ENCODE measurements around the gene MET. TPM values are rescaled to one million over a fixed set of nuclear protein-coding genes. Genes with fewer than 3 reads are reported as not detected.
A peak's percentile ranks its signal among the peaks of the same experiment; 100 is the strongest.
"Not testable (repeated sequence)": the region's sequence is repeated elsewhere in the genome, so short reads cannot be mapped to it uniquely, and the experiment has no call there.

Gene MET
- total RNA-seq, 2 donors from 2014 or later, result 15.8 to 18.6 TPM

- H3K9me3 ChIP-seq, result no peaks in the 10 kb centered on the region
- TF ChIP-seq CTCF (IDR thresholded peaks at IDR 0.05), result no peak
- peak overlapping the region in 1 of 2 donors; percentile 44 for H3K27ac ChIP-seq
- ATAC-seq (ENCODE audit: insufficient number of reproducible peaks, low FRiP score, low read depth) (no peak), DNase-seq (ENCODE audit: low spot score) (no peak)
- no peak overlapping the region for H3K4me3 ChIP-seq
- H3K4me1 ChIP-seq (ENCODE audit: control insufficient read depth in 1 of 2, low read depth in 2 of 2), result peaks cover 5 to 12% of the 10 kb centered on the region in 2 donors
- H3K27me3 ChIP-seq (replicated peaks; ENCODE audit: insufficient read depth), result no peaks in the 10 kb centered on the region
- no peaks in the 10 kb centered on the region for H3K36me3 ChIP-seq
These were observed 19.2 kb upstream of the MET start for GRCh38 chr7:116652793-116653192.

- no peak for DNase-seq (ENCODE audit: low spot score)
- Histone ChIP-seq H3K36me3 (no peaks in the 10 kb centered on the region), H3K4me1 (ENCODE audit: control insufficient read depth in 1 of 2, low read depth in 2 of 2) (peaks cover 5 to 12% of the 10 kb centered on the region in 2 donors), H3K9me3 (no peaks in the 10 kb centered on the region), H3K27me3 (replicated peaks; ENCODE audit: insufficient read depth) (no peaks in the 10 kb centered on the region), H3K4me3 (no peak overlapping the region), H3K27ac (peak overlapping the region in 1 of 2 donors; percentile 44)
- TF ChIP-seq CTCF (IDR thresholded peaks at IDR 0.05), result no peak
- peak; percentile 88 for ATAC-seq (ENCODE audit: insufficient number of reproducible peaks, low FRiP score, low read depth)
These were observed 18.8 kb upstream of the MET start for GRCh38 chr7:116653204-116653603.

- Histone ChIP-seq H3K27me3 (replicated peaks; ENCODE audit: insufficient read depth) (no peaks in the 10 kb centered on the region), H3K4me3 (no peak overlapping the region), H3K4me1 (ENCODE audit: control insufficient read depth in 1 of 2, low read depth in 2 of 2) (peaks cover 5 to 12% of the 10 kb centered on the region in 2 donors), H3K36me3 (no peaks in the 10 kb centered on the region), H3K27ac (no peak overlapping the region), H3K9me3 (no peaks in the 10 kb centered on the region)
- ATAC-seq (ENCODE audit: insufficient number of reproducible peaks, low FRiP score, low read depth) (no peak), DNase-seq (ENCODE audit: low spot score) (no peak)
- no peak for TF ChIP-seq CTCF (IDR thresholded peaks at IDR 0.05)
These were observed 18.4 kb upstream of the MET start for GRCh38 chr7:116653646-116654045.

GRCh38 chr7:116659248-116659647, 12.7 kb upstream of the MET start:
- DNase-seq (ENCODE audit: low spot score); H3K27ac ChIP-seq; H3K9me3 ChIP-seq; H3K4me1 ChIP-seq (ENCODE audit: control insufficient read depth in 1 of 2, low read depth in 2 of 2); ATAC-seq (ENCODE audit: insufficient number of reproducible peaks, low FRiP score, low read depth); H3K4me3 ChIP-seq; H3K27me3 ChIP-seq (replicated peaks; ENCODE audit: insufficient read depth); H3K36me3 ChIP-seq: not testable (repeated sequence)

GRCh38 chr7:116661865-116662264, 10.1 kb upstream of the MET start:
- no peak for TF ChIP-seq CTCF (IDR thresholded peaks at IDR 0.05)
- Histone ChIP-seq H3K27me3 (replicated peaks; ENCODE audit: insufficient read depth) (no peaks in the 10 kb centered on the region), H3K4me1 (ENCODE audit: control insufficient read depth in 1 of 2, low read depth in 2 of 2) (no peaks in the 10 kb centered on the region), H3K4me3 (no peak overlapping the region), H3K9me3 (no peaks in the 10 kb centered on the region), H3K27ac (no peak overlapping the region), H3K36me3 (no peaks in the 10 kb centered on the region)
- DNase-seq (ENCODE audit: low spot score), result no peak
- ATAC-seq (ENCODE audit: insufficient number of reproducible peaks, low FRiP score, low read depth), result peak; percentile 27

- no peaks in the 10 kb centered on the region for H3K9me3 ChIP-seq
- no peak overlapping the region for H3K4me3 ChIP-seq
- TF ChIP-seq CTCF (IDR thresholded peaks at IDR 0.05), result no peak
- H3K27ac ChIP-seq, result no peak overlapping the region
- no peaks in the 10 kb centered on the region for H3K27me3 ChIP-seq (replicated peaks; ENCODE audit: insufficient read depth)
- no peak for ATAC-seq (ENCODE audit: insufficient number of reproducible peaks, low FRiP score, low read depth)
- no peaks in the 10 kb centered on the region for H3K36me3 ChIP-seq
- H3K4me1 ChIP-seq (ENCODE audit: control insufficient read depth in 1 of 2, low read depth in 2 of 2), result no peaks in the 10 kb centered on the region
- DNase-seq (ENCODE audit: low spot score), result no peak
These were observed 8.3 kb upstream of the MET start for GRCh38 chr7:116663744-116664143.

Data from thoracic aorta (tissue), 2 donors.